B cell (primary cell): ENCODE measurements around the gene GPR142. TPM values are rescaled to one million over a fixed set of nuclear protein-coding genes. Genes with fewer than 3 reads are reported as not detected.

ENCODE experiments used
- ATAC-seq: fragments of 200-7000 bp; cut with Tn5 transposase; one replicate; pipeline ENCODE4 v1.10.0; 2021; ENCODE audit warnings: low read depth, mild to moderate bottlenecking, moderate number of reproducible peaks, moderate library complexity
- CTCF ChIA-PET: fragments of 350-600 bp; sonication (Branson Sonifier 250); formaldehyde crosslinking; loops from one replicate; lab custom pipeline; 2021; ENCODE audit warnings: antibody characterized with exemption, inconsistent platforms; lab: Charles Lee
- POLR2A ChIA-PET: fragments of 350-600 bp; sonication (Branson Sonifier 250); formaldehyde crosslinking; loops from one replicate; lab custom pipeline; 2021; ENCODE audit warnings: antibody characterized with exemption; lab: Charles Lee
- DNase-seq: peaks from one replicate; pipeline ENCODE4 v3.0.0; 2013
- H2AFZ ChIP-seq: 2 replicates; pipeline ENCODE4 v1.6.1; 2012; ENCODE audit warnings: mild to moderate bottlenecking, low read depth, low read length; ENCODE audit not compliant: insufficient read depth, poor library complexity, severe bottlenecking
- H3K27ac ChIP-seq, 2 donors: 1 replicate in 1 of 2; 2 replicates in 1 of 2; pipeline ENCODE4 v1.5.1; 2012 to 2013; ENCODE audit warnings: low read length in 2 of 2, mild to moderate bottlenecking in 2 of 2, moderate library complexity in 1 of 2
- H3K27me3 ChIP-seq, 4 experiments: fragments of 200-600 bp in 1 of 4; sonication (generic) in 1 of 4; replicated peaks in 1 of 4; 1 replicate in 2 of 4; 2 replicates in 2 of 4; pipeline versions ENCODE4 v1.6.1 to v1.7.0; 2013 to 2016; ENCODE audit warnings: low read length in 3 of 4, mild to moderate bottlenecking in 2 of 4, mixed read lengths in 1 of 4, moderate library complexity in 1 of 4; ENCODE audit not compliant: insufficient read depth in 4 of 4, control insufficient read depth in 3 of 4; ENCODE audit errors: control extremely low read depth in 1 of 4
- H3K36me3 ChIP-seq, 2 experiments: replicated peaks in 1 of 2; 1 replicate in 1 of 2; 2 replicates in 1 of 2; pipeline versions ENCODE4 v1.6.1 to v1.7.1; 2013; ENCODE audit warnings: low read length in 1 of 2; ENCODE audit not compliant: insufficient read depth in 2 of 2, control insufficient read depth in 1 of 2; ENCODE audit errors: control extremely low read depth in 1 of 2, extremely low read depth in 1 of 2
- H3K4me1 ChIP-seq, 2 donors: fragments of 200-600 bp in 1 of 2; sonication (generic) in 1 of 2; 1 replicate in 1 of 2; 2 replicates in 1 of 2; pipeline versions ENCODE4 v1.5.1 to v1.6.1; 2013 to 2017; ENCODE audit warnings: low read length in 2 of 2; ENCODE audit not compliant: control insufficient read depth in 2 of 2, insufficient read depth in 2 of 2
- H3K4me2 ChIP-seq: replicated peaks from 2 replicates; pipeline ENCODE3; 2012; ENCODE audit warnings: mild to moderate bottlenecking, low read depth, low read length; ENCODE audit not compliant: poor library complexity, severe bottlenecking
- H3K4me3 ChIP-seq, 5 experiments: fragments of 200-600 bp in 1 of 5; sonication (generic) in 1 of 5; 1 replicate in 3 of 5; 2 replicates in 2 of 5; pipeline versions ENCODE4 v1.5.1 to v1.7.0; 2011 to 2016; ENCODE audit warnings: low read length in 4 of 5, mild to moderate bottlenecking in 4 of 5, low read depth in 2 of 5, control low read depth in 1 of 5, moderate library complexity in 1 of 5; ENCODE audit not compliant: insufficient read depth in 1 of 5; ENCODE audit errors: control extremely low read depth in 1 of 5, extremely low read depth in 1 of 5
- H3K79me2 ChIP-seq: fragments of 200-600 bp; sonication (generic); one replicate; pipeline ENCODE4 v1.6.0; 2016; ENCODE audit warnings: low read length; ENCODE audit not compliant: control insufficient read depth, insufficient read depth
- H3K9ac ChIP-seq: fragments of 200-600 bp; sonication (generic); 2 replicates; pipeline ENCODE4 v1.6.1; 2017; ENCODE audit warnings: mild to moderate bottlenecking, low read length, moderate library complexity
- H3K9me3 ChIP-seq, 3 donors: one replicate each; pipeline versions ENCODE4 v1.6.1 to v1.7.1; 2013; ENCODE audit warnings: low read length in 2 of 3; ENCODE audit not compliant: control insufficient read depth in 2 of 3, insufficient read depth in 1 of 3; ENCODE audit errors: control extremely low read depth in 1 of 3
- H4K20me1 ChIP-seq: 2 replicates; pipeline ENCODE4 v1.6.0; 2012; ENCODE audit warnings: mild to moderate bottlenecking, low read length; ENCODE audit not compliant: insufficient read depth, control insufficient read depth, poor library complexity, severe bottlenecking
- H3K27ac Mint-ChIP-seq: one replicate; pipeline ENCODE4 v1.8.0; 2021; ENCODE audit warnings: mixed read lengths
- H3K27me3 Mint-ChIP-seq: one replicate; pipeline ENCODE4 v1.8.0; 2021; ENCODE audit warnings: mixed read lengths
- H3K4me1 Mint-ChIP-seq: one replicate; pipeline ENCODE4 v1.8.0; 2021; ENCODE audit warnings: mixed read lengths
- H3K4me3 Mint-ChIP-seq: one replicate; pipeline ENCODE4 v1.8.0; 2021; ENCODE audit warnings: mixed read lengths
- H3K9me3 Mint-ChIP-seq: one replicate; pipeline ENCODE4 v1.8.0; 2022; ENCODE audit warnings: mixed read lengths; ENCODE audit not compliant: insufficient read depth
- EZH2 ChIP-seq: IDR thresholded peaks from 2 replicates; pipeline ENCODE4 v1.6.1; 2012; ENCODE audit warnings: borderline replicate concordance, low read depth, mild to moderate bottlenecking, moderate library complexity, low read length; ENCODE audit not compliant: insufficient read depth, poor library complexity, severe bottlenecking
- WGBS: methylation state at CpG from one replicate; pipeline ENCODE4 v1.1.5; 2013; ENCODE audit warnings: missing lambda C conversion rate; ENCODE audit not compliant: insufficient coverage; 5-methylcytosine and 5-hydroxymethylcytosine counted together
- intact Hi-C: fragments of 100-400 bp; cut with micrococcal nuclease; formaldehyde crosslinking; loops from one replicate; pipeline ENCODE4 v1.10.0; 2022
- polyA plus RNA-seq: library from polyadenylated mRNA; depleted of rRNA; stranded (reverse); fragments of >200 nt; gene quantifications from 2 replicates; pipeline ENCODE4 v1.2.3, GENCODE V29; 2012
- total RNA-seq, 2 donors: library from RNA; stranded (reverse); fragments of 120-200 nt in 1 of 2; gene quantifications; 1 replicate in 1 of 2; 2 replicates in 1 of 2; pipeline versions ENCODE4 v1.2.3 to v1.2.4, GENCODE V29; 2013 to 2022
- TF ChIP-seq, protein P1 (sequence below): fragments of 200-600 bp; IDR thresholded peaks from one replicate; pipeline ENCODE4 v1.8.0; 2022; ENCODE audit warnings: antibody characterized with exemption, mild to moderate bottlenecking

GPR142 gene
- total and polyA plus RNA-seq, 2 donors (not counting 1 experiment from before 2014, with no cell fraction given), result not detected

DNA sequence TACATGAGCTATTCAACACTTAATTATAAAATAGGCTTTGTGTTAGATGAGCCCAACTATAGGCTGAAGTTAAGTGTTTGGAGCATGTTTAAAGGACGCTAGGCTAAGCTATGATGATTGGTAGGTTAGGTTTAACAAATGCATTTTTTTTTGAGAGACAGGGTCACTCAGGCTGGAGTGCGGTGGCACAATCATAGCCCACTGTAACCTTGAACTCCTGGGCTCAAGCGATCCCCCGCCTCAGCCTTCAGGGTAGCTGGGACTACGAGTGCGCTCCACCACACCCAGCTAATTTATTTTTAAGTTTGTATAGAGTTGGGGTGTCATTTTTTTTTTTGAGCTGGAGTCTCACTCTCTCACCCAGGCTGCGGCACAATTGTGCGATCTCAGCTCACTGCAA is 45.3 kb downstream of the GPR142 start:
- H3K36me3 ChIP-seq, result no peaks in the 10 kb centered on the region
- Mint-ChIP-seq H3K4me1 (peaks cover 3% of the 10 kb centered on the region), H3K9me3 (no peaks in the 10 kb centered on the region), H3K27ac (no peak overlapping the region), H3K4me3 (no peak overlapping the region), H3K27me3 (peaks cover 13% of the 10 kb centered on the region)
- no peaks in the 10 kb centered on the region for H3K4me1 ChIP-seq
- no peak overlapping the region for H3K9ac ChIP-seq
- no peak overlapping the region for H3K27ac ChIP-seq
- H3K4me2 ChIP-seq, result no peak overlapping the region
- H3K27me3 ChIP-seq, result no peaks in the 10 kb centered on the region
- WGBS, result 75% methylated on average over 1 of the region's 8 CpGs
- ChIA-PET CTCF (interaction anchor here (1.1 kb wide), 1 partner anchor 56 kb away, joined by 4 read pairs; no protein-coding TSS in a partner anchor), POLR2A (no interaction called here)
- ATAC-seq (no peak), DNase-seq (no peak)
- TF ChIP-seq EZH2, result no peak
- TF ChIP-seq, protein P1, sequence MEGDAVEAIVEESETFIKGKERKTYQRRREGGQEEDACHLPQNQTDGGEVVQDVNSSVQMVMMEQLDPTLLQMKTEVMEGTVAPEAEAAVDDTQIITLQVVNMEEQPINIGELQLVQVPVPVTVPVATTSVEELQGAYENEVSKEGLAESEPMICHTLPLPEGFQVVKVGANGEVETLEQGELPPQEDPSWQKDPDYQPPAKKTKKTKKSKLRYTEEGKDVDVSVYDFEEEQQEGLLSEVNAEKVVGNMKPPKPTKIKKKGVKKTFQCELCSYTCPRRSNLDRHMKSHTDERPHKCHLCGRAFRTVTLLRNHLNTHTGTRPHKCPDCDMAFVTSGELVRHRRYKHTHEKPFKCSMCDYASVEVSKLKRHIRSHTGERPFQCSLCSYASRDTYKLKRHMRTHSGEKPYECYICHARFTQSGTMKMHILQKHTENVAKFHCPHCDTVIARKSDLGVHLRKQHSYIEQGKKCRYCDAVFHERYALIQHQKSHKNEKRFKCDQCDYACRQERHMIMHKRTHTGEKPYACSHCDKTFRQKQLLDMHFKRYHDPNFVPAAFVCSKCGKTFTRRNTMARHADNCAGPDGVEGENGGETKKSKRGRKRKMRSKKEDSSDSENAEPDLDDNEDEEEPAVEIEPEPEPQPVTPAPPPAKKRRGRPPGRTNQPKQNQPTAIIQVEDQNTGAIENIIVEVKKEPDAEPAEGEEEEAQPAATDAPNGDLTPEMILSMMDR, result no peak
- H4K20me1 ChIP-seq, result no peaks in the 10 kb centered on the region
- H3K79me2 ChIP-seq, result no peaks in the 10 kb centered on the region
- H2AFZ ChIP-seq, result no peak overlapping the region
- intact Hi-C loops, result no loop called here
- H3K4me3 ChIP-seq, result no peak overlapping the region
- peaks cover 0 to 4% (median 0%) of the 10 kb centered on the region in 3 donors for H3K9me3 ChIP-seq

DNA sequence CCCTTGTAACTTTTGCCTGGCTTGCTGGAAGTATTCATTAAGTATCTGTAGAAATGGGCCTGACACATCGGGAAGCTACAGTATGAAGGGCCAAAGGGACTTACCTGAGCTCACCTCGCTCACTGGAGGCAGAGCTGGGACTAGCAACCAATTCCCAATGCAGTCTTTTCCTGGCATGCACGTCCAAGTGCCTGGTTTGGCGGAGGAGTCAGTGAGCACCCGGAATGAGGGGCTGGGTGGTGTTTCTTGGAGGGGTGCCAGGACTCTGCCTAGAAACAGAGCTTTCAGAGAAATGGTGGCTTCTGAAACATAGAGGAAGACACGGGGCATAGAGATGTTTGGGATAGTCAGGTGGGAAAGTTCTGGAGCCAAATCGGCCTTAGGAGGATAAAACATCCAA is 46.2 kb downstream of the GPR142 start:
- H3K4me1 Mint-ChIP-seq, result peaks cover 3% of the 10 kb centered on the region
- no peaks in the 10 kb centered on the region for H3K36me3 ChIP-seq
- H2AFZ ChIP-seq, result no peak overlapping the region
- no peak overlapping the region for H3K9ac ChIP-seq
- no peak overlapping the region for H3K4me3 ChIP-seq
- no peak for TF ChIP-seq EZH2
- TF ChIP-seq, protein P1, result no peak
- peaks cover 18% of the 10 kb centered on the region for H3K27me3 Mint-ChIP-seq
- H3K79me2 ChIP-seq, result no peaks in the 10 kb centered on the region
- H3K4me3 Mint-ChIP-seq, result no peak overlapping the region
- H3K9me3 ChIP-seq, result peaks cover 0 to 4% (median 0%) of the 10 kb centered on the region in 3 donors
- no peaks in the 10 kb centered on the region for H3K27me3 ChIP-seq
- no peak for DNase-seq
- ATAC-seq, result no peak
- no peak overlapping the region for H3K27ac Mint-ChIP-seq
- intact Hi-C loops, result no loop called here
- WGBS, result 93% methylated on average over 7 of the region's 7 CpGs
- H4K20me1 ChIP-seq, result no peaks in the 10 kb centered on the region
- H3K27ac ChIP-seq, result no peak overlapping the region
- no peak overlapping the region for H3K4me2 ChIP-seq
- CTCF ChIA-PET, result no interaction called here
- POLR2A ChIA-PET, result no interaction called here
- no peaks in the 10 kb centered on the region for H3K9me3 Mint-ChIP-seq
- no peaks in the 10 kb centered on the region for H3K4me1 ChIP-seq
